ENCODE results near the gene AGBL4.

DNA sequence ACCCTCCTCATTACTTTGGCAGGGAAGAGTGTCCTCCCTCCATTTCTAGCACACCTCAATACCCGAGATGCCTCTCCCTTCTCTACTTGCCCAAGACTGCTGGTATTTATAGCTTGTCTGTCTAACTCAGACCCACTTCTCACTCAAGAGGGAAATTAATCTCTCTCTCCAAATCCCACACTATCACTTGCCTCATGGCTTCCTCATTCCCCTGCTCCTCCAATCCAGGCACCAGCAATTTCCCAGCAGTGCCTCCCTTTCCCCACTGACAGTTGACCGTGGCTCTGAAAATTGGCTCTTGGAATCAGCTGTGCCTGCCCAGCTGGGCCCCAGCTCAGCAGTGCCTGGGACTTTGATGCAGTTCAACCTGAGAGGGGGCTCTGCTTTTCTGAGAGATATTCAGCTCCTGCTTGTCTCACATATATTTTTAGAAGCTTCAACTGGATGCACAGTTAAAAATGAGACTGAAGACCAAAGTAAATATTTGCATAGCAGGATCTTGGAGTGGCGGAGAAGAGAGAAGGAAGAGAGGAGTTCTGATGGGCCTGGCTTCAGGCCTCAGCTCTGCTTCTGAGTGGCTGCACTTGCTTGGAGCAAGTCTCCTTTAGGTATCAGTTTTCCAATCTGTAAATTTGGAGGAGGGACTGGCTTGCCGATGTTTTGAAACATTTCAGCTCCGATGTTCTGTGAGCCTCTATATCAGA lies 1470.7 kb downstream of the AGBL4 start:
- TF ChIP-seq, protein P1, sequence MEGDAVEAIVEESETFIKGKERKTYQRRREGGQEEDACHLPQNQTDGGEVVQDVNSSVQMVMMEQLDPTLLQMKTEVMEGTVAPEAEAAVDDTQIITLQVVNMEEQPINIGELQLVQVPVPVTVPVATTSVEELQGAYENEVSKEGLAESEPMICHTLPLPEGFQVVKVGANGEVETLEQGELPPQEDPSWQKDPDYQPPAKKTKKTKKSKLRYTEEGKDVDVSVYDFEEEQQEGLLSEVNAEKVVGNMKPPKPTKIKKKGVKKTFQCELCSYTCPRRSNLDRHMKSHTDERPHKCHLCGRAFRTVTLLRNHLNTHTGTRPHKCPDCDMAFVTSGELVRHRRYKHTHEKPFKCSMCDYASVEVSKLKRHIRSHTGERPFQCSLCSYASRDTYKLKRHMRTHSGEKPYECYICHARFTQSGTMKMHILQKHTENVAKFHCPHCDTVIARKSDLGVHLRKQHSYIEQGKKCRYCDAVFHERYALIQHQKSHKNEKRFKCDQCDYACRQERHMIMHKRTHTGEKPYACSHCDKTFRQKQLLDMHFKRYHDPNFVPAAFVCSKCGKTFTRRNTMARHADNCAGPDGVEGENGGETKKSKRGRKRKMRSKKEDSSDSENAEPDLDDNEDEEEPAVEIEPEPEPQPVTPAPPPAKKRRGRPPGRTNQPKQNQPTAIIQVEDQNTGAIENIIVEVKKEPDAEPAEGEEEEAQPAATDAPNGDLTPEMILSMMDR (IDR thresholded peaks at IDR 0.05) = no peak
- TF ChIP-seq POLR2A (IDR thresholded peaks at IDR 0.05) (no peak), EP300 (IDR thresholded peaks at IDR 0.05) (no peak)
